Ishikawa (cell line): ENCODE measurements around the gene STK4.

Source experiments
- CEBPB ChIP-seq: IDR thresholded peaks from 2 replicates; pipeline ENCODE4 v1.6.1; 2012
- EGR1 ChIP-seq: IDR thresholded peaks from 2 replicates; pipeline ENCODE4 v1.6.1; 2012
- EP300 ChIP-seq: IDR thresholded peaks from 2 replicates; pipeline ENCODE4 v1.6.1; 2012; ENCODE audit warnings: borderline replicate concordance
- MAX ChIP-seq: IDR thresholded peaks from 2 replicates; pipeline ENCODE4 v1.6.1; 2012
- RAD21 ChIP-seq: IDR thresholded peaks from 2 replicates; pipeline ENCODE4 v1.6.1; 2012; ENCODE audit warnings: low read depth
- TCF12 ChIP-seq: IDR thresholded peaks from 2 replicates; pipeline ENCODE4 v1.6.1; 2012; ENCODE audit warnings: low read depth
- TEAD4 ChIP-seq: IDR thresholded peaks from 2 replicates; pipeline ENCODE4 v1.6.1; 2012
- USF1 ChIP-seq: IDR thresholded peaks from 2 replicates; pipeline ENCODE4 v1.6.1; 2012
- YY1 ChIP-seq: IDR thresholded peaks from 2 replicates; pipeline ENCODE4 v1.6.1; 2012; ENCODE audit warnings: low read depth
- ZBTB7A ChIP-seq: IDR thresholded peaks from 2 replicates; pipeline ENCODE4 v1.6.1; 2012; ENCODE audit warnings: low read depth
- TF ChIP-seq, protein P1 (sequence below): IDR thresholded peaks from 2 replicates; pipeline ENCODE4 v1.6.1; 2012; ENCODE audit warnings: low read depth, mild to moderate bottlenecking

- TF ChIP-seq MAX, result no peak
- TF ChIP-seq CEBPB, result no peak
- TF ChIP-seq, protein P1, sequence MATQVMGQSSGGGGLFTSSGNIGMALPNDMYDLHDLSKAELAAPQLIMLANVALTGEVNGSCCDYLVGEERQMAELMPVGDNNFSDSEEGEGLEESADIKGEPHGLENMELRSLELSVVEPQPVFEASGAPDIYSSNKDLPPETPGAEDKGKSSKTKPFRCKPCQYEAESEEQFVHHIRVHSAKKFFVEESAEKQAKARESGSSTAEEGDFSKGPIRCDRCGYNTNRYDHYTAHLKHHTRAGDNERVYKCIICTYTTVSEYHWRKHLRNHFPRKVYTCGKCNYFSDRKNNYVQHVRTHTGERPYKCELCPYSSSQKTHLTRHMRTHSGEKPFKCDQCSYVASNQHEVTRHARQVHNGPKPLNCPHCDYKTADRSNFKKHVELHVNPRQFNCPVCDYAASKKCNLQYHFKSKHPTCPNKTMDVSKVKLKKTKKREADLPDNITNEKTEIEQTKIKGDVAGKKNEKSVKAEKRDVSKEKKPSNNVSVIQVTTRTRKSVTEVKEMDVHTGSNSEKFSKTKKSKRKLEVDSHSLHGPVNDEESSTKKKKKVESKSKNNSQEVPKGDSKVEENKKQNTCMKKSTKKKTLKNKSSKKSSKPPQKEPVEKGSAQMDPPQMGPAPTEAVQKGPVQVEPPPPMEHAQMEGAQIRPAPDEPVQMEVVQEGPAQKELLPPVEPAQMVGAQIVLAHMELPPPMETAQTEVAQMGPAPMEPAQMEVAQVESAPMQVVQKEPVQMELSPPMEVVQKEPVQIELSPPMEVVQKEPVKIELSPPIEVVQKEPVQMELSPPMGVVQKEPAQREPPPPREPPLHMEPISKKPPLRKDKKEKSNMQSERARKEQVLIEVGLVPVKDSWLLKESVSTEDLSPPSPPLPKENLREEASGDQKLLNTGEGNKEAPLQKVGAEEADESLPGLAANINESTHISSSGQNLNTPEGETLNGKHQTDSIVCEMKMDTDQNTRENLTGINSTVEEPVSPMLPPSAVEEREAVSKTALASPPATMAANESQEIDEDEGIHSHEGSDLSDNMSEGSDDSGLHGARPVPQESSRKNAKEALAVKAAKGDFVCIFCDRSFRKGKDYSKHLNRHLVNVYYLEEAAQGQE, result no peak
- TF ChIP-seq TEAD4, result no peak
- no peak for TF ChIP-seq ZBTB7A
- TF ChIP-seq YY1, result no peak
- TF ChIP-seq RAD21, result no peak
- no peak for TF ChIP-seq EP300
- TF ChIP-seq USF1, result no peak
- TF ChIP-seq EGR1, result no peak
- no peak for TF ChIP-seq TCF12
Observed at GRCh38 chr20:45119556-45120266, 153.4 kb downstream of the STK4 start.
